AG20443 (cell line): ENCODE data around the gene SLC16A8.

ENCODE experiments used
- DNase-seq: peaks from one replicate; pipeline ENCODE4 v3.0.0; 2012; ENCODE audit warnings: low spot score, mixed read lengths

SLC16A8 gene

DNA sequence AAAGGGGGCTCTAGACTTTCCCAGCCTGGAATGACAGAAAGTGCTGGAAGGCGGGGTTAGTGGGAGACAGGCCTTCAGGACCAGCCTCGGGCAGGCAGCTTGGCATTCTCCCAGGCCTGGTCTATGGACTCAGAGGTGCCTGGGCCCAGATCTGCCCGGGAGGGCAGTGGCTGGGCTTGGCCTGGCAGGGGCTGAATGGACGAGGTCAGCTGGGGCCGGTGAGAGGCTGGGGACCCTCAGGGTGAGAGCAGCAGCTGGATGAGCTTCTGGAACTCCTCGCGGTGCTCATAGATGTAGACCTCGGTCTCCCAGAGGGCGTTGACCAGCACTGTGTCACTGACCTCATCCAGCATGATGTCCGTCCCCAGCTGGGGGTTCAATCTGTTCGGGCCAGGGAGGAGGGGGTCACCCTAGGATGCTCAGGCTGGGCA lies 28.0 kb upstream of the SLC16A8 start:
- no peak for DNase-seq

DNA sequence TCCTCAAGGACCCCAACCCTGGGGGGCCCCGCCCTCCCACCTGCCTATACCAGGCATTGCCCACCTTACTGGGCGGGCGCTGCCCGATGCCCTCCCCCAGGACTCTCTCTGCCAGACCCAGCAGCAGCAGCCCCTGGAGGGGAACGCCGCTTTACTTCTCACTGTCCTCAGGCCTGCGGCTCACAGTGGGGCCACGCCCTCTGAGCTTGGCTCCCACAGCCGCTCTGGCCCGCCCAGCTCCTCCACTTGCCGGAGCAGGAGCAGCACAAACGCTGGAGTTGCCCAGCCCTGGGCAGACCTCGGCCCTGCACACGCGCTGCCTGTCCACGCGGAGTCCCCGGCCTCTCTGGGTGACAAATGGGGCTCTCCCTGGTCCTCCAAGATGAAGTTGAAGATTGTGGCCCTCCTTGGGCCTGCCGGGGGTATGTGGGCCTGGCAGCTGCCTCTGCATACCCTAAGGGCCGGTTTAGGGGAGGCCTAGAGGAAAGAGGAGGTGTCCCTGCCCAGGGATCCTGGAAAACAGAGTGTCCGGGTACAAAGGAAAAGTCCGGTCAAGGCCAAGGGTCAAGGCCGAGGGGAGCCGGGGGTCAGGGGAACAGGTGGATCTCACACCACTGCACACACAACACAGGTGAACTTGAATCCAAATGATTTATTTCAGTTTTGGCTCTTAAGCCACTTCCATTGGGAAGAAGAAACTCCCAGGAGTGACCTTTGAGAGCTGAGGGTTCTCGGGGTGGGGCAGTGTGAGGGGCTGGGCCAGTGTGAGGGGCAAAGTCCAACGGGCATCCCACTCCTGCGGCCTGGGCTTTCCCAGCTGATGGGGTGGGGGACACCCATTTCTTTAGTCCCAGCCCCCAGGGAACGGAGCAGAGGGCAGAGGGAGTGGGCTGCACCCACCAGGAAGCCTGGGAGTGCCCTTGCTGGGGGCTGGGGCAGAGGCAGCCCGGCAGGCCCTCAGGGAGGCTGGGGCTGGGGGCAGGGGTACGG lies 27.2 kb upstream of the SLC16A8 start:
- peak; percentile 87 for DNase-seq

DNA sequence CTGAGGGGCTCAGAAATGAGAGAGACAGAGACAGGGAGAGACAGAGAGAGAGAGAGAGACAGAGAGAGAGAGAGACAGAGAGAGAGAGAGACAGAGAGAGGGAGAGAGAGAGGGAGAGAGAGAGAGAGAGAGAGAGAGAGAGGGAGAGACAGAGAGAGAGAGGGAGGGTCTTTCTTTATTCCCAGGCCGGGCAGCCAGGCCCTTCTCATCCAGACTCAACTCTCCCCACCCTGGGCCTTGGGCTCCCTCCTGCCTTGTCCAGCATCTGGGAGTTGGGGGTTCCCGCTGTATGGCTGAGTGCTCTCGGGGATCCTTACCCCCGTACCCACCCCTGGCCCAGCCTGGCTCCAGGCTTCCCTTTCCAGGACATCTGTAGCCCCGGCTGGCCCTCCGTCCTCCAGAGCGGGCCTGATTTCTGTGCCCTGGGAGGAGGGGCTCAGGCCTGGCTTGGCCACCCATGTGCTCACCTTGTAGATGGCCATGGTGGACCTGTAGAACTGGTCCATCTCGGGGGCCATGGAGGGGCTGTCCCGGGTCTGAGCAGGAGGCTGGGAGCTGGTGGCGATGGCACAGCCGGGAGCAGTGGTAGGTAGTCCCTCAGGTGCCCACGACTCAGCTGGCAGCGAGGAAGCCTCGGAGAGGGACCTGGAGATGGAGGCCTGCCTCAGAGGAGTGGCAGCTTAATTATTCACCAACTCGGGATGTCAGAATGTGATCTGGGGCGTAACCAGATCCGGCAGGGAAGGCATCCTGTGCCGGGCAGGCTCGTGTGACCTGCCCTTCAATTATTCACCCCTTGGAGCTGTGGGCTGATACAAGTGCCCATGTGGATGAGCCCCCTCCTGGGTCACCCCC lies 26.3 kb upstream of the SLC16A8 start, which contains the start of gene BAIAP2L2:
BAIAP2L2 (minus strand) TSS at position 677 of the 855 bp plus-strand sequence; CDS start at position 518, 159 bp downstream.
- no peak for DNase-seq

DNA sequence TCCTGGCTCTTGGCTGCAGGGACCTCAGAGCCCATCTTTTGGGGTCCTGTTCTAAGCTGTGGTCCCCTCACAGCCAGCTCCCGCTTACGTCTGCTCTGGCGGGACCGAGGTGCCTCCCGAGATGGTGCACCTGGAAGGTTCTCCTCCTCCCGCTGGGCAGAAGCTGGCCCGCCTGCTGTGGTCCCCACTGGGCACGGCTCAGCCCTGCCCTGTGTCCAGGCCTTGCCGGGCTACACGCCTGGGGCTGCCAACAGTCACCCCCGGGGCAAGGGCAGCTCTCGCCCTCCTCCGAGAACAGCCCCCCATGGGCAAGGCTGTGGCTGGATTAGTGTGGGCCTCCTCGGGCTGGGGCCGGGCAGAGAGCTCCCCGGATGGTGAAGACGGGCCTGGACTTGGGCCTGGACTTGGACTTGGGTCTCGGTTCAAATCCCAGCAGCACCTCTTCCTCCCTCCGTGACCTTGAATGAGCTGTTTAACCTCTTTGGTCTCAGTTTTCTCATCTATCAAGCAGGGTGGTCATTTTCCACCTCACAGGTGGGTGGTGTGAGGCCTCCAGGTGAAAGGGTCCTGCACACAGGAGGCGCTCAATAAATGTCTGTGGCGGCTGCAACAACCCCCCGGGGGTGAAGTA lies 25.5 kb upstream of the SLC16A8 start:
- no peak for DNase-seq

DNA sequence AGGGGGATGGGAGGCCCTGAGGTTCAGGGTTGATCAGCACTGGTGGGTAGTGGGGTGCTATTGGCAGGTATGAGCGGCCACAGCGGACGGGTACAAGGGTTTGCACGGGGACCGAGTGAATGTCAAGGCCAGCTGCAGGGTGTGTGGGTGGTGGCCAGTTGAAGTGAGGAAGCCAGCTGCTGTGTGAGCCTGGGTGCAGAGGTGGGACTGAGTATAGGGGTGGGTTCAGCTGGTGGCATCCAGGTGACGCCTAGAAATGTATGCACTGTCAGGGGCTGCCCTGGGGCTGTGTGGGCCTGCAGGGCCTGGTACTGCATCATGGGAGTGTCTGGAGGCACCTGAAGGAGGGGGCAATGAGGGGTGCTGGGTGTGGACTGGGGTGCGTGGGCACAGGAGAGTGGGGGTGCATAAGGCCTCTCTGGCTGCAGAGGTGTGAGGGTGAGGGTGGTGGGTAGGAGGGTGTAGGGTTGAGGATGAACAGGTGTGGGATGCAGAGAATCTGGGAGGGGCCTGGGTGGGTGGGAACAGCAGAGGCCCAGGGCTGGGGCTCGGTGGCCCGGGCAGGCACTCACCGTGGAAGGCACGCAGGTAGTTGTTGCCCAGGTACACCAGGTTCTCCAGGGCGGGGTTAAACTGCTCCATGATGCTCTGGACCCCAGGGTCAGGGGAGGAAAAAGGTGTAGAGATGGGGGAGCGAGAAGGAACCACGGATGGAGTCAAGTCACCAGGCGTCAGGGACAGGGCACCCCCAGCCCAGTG lies 24.8 kb upstream of the SLC16A8 start:
- no peak for DNase-seq

DNA sequence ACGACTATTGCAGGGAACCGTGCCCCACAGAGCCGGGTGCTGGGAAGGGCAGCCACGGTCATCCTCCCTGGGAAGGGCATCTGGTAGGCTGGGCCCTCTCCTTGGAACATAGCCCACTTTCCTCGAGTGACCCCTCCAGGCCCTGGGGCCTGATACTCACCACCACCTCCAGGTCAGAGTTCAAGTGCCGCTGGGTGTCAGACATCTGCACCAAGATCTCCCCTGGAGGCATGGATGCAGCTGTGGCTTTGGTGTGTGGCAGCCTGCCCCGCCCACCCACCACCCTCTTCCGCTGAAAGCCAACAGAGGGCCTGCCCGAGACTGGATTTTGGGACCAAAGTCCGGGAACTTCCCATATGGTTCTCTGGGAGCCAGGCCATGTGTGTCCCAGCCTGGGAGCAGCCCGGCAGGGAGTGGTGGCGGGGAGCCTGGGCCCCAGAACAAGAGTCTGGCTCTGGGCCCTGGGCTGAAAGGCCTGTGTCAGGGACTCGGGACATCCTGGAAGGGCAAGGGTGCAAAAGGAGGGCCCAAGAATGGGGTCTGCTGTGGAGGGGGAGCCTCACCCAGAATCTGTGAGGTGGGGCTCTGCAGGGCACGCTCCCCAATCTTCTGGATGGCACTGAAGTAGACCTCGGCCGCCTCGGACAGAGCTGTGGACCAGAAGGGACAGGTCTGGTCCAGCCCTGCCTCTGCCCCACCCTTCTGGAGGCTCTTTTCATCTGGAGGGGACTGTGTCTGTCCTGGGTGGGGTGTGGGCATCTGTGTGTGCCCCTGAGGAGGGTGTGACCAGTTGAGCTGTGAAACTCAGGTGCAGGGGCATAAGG lies 23.9 kb upstream of the SLC16A8 start:
- peak; percentile 43 for DNase-seq

DNA sequence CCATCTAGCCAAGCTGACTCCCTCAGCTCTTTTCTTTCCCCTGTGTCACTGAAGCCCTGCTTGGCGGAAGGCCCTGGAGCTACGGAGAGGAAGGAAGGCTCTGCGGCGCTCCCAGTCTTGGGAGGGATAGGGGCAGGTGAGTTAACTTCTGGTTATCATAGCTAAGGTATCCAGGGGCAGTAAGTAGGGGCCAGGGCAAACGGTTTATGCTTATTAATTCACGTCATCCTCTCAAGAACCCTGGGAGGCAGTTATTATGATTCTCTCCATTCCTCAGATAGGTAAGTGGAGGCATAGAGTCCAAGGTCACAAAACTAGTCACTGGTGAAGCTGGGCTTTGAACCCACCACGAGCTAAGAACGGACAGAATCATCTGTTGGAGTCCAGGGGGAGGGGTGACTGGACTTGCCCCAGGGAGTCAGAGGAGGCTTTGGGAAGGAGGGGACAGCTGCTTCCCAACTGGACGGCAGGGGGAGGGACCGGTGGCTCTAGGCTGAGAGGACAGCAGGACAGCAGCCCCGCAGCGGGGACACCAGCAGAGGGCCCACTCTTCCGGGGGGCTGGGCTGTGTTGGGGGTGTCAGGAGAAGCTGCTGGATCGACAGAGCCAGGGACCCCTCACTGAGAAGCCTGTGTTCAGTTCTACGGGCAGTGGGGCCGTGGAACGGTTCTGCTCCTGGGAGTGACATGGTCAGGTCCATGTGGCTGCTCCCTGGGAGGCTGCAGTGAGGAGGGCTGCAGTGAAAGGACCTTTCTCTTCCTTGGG lies 23.0 kb upstream of the SLC16A8 start:
- DNase-seq: no peak

DNA sequence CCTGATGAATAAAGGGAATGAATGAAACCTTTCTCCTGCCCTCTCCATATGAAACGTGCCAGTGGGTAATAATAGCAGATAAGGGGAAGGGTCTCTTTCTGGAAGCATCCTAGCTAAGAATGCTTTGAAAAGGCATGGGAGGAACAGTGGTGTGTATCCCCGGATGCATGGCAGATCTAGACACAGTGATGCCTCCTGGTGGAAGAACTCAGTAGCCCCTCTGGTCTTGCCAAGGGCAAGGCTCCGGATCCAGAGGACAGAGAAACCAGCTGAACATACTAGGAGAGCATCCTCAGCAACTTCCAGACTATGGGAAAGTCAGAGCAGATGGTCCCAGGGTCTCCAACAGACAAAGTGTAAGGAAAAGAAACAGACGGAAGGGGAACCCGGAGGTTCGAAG lies 20.1 kb upstream of the SLC16A8 start:
- peak; percentile 42 for DNase-seq

DNA sequence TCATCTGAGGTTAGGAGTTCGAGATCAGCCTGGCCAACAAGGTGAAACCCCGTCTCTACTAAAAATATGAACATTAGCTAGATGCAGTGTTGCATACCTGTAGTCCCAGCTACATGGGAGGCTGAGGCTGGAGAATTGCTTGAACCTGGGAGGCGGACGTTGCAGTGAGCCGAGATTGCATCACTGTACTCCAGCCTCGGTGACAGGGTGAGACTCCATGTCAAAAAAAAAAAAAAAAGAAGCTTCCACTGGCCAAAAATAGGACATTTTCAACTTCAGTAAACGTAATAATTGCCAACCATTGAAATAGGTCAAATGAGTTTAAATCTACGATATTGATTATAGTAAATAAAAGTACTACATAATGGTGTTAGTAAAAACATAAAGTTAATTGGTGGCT lies 19.7 kb upstream of the SLC16A8 start:
- no peak for DNase-seq

DNA sequence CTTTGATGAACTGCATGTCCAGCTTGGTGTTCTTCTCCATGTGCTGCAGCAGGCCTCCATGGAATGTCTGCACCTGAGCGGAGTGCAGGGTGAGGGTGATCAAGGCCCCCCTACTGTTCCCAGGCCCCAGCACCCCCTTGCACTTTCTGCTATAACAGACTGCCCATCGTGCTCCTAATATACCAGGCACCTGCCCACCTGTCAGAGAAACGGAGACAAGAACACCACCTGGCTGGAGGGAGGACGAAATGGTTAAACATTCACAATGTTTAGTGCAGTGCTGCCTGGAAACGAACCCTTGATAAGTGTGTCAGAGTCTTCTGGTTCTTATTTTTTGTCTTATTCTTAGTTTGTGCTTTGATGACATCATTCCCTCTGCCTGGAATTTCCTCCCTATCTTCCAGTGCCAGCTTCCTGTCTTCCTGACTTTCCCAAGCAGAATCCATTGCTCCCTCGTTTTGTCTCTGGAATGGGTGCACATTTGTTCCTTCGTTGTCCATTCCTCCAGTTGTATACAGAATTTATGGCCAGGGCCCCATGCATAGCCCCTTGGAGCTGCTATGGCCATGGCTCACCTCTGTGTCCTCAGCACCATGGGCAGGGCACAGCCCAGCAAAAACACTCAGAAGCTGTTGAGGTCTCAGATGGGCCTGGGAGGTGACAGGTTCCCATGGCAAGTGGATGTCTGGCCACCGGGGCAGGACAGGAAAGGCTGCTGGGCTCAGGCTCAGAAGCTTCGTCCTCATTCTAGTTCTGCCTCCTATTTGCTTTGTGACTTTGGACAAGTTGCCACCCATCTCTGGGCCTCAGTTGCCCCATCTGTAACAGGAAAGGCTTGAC lies 14.6 kb upstream of the SLC16A8 start:
- peak; percentile 78 for DNase-seq

DNA sequence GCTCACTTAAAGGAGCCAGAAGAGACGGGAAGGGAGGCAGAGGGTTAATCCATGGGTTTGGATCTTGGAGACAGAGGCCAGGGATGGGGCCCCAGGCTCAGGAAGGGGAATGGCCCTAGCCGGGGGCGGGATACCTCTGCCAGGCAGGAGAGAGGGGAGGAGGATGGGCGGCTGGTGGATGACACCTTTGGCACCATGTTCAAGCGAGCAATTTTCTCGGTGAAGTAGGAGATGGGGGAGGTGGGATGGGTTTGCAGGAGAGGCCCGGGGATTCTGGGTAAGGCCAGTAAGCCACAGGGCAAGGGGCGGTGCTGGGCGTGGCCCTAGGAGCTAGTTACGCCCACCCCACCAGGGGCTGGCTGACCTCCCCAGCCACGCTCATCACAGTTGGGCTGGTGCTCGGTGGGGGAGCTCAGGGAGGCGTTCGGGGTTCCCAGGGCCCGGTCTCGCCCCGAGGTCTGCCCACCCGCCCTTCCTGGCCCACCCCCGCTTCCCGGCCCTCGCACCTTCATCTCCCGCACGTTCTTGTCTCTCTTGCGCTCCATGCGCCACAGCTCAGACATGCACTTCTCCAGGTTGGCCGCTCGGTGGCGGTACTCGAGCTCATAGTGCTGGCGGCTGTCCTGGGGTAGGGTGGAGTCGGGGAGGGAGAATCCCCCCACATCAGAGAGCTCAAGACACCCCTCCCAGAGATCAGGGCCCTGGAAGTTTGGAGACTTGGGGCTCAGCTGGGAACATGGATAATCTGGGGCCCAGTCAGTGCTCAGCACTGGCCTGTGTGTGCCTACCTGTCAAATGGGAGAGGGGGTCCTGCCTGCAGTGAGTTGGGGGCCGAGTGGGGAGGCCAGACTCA lies 13.8 kb upstream of the SLC16A8 start:
- DNase-seq: peak; percentile 55

DNA sequence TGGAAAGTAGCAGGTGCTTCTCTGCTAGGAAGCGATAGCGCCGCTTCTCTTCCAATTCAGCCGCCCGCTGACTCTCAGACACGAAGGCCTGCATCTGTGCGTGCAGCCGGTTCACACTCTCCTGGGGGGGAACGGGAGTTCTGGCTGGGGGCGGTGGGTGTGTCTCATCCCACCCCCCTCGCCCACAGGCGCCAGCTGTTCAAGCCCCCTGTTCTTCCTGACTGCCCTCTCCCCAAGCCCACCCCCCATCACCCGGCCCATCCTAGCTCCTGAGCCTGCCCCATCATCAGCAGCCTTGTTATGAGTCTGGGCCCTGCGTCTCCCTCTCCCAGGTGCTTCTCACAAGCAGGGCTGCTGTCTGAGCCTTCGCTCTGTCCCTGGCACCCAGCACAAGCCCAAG lies 13.1 kb upstream of the SLC16A8 start:
- DNase-seq: no peak

DNA sequence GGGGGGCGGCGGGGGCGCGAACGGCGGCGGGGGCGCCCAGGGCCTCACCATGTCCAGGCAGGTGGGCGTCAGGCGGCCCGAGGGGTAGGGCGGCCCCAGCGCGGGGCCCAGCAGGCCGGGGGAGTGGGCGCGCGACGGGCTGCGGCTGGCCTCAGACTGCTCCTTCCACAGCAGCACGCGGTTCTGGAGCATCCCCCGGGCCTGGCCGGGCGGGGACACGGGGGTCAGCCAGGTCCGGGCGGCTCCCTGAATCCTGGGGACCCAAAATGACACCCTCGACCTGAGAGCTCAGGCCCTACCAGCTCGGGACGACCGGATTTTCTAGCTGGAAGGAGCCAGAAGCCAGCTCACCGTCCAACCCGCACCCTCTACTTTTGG lies 5.5 kb upstream of the SLC16A8 start:
- no peak for DNase-seq

DNA sequence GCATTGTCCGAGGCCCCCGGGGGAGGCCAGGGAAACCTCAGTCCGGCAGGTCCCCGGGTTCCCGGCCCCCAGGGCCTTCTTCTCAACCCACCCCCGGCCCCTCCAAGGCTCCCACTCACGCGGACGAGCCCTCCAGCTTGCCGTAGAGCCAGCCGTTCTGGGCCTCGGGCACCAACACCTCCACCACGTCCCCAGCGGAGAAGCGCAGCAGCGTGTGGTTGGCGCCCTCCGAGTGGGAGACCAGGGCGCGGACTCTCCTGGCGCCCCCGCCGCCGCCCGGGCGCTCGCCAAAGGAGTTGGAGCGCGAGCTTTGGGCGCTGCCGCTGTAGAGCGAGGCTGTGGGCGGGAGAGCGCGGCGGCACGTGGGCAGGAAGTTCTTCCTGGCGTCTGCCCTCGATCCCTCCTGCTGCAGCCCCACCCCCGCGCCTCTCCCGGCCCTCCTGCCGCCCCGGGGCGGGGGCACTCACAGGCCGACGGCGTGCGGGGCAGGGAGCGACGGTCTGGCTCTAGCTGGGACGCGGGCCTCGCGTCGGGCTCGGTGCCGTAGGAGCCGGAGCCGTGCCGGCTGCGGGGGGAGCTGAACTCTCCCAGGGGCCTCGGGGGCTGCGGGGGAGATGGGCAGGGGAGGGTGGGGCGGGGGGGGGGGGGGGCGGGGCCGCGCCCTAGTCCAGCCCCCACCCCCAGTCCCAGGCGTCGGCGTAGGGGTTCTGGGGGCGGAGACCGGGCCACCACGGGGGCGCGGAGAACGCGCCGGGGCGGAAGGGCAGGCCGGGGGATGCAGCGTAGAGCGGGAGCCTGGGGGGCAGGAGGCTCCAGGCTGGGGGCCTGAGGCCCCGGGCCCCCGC lies 4.9 kb upstream of the SLC16A8 start:
- peak; percentile 83 for DNase-seq

DNA sequence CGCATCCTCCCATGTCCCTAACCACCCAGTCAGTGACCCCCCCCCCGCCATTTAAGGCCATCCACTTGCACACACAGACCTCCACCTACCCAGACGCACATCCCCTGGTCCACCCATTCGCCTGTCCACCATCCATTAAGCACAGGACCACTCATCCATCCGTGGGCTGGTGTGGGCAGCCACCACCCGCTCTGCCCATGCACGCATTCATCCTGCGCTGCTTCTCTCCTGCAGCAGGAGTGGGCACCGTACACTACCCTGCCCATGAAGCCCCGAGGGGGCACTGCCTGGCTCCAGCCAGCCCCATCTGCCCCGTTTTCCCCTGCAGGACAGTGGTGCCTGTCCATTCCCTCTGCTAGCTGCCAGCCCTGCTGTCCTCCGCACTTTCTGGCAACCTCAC lies 3.9 kb upstream of the SLC16A8 start:
- no peak for DNase-seq

DNA sequence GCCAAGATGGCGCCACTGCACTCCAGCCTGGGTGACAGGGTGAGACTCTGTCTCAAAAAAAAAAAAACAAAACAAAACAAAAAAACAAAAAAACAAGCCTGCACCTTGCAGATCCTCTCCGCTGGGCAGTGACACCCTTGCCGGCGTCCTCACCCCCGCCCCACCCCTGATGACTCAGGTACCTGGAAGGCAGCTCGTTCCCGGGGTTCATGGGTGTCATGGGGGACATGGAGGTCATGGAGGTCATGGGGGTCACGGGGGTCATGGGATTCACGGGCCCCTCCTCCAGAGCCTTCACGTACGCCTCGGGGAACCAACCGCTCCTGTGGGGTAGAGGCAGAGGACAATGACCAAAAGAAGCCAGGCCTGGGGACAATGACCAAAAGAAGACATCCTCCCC lies 3.0 kb upstream of the SLC16A8 start:
- no peak for DNase-seq
